GM18508 (cell line): ENCODE data around the gene PDE3A.

Experiments used
- ATAC-seq: cut with Tn5 transposase; IDR thresholded peaks from one replicate; pipeline ENCODE4 v1.9.1; 2021; ENCODE audit warnings: moderate number of reproducible peaks; ENCODE audit not compliant: insufficient read depth, unreplicated experiment

PDE3A gene

GRCh38 chr12:20452496-20453010 lies 84.2 kb downstream of the PDE3A start:
- no peak for ATAC-seq

- ATAC-seq, result no peak
Observed at GRCh38 chr12:20453756-20454310, 85.5 kb downstream of the PDE3A start.

- ATAC-seq, result no peak
Observed at GRCh38 chr12:20455001-20455706, 86.8 kb downstream of the PDE3A start.

GRCh38 chr12:20457582-20457981 lies 89.2 kb downstream of the PDE3A start:
- no peak for ATAC-seq

GRCh38 chr12:20458011-20458410 lies 89.7 kb downstream of the PDE3A start:
- no peak for ATAC-seq

GRCh38 chr12:20459920-20460319 lies 91.6 kb downstream of the PDE3A start:
- no peak for ATAC-seq

GRCh38 chr12:20460956-20461355 lies 92.6 kb downstream of the PDE3A start:
- no peak for ATAC-seq

GRCh38 chr12:20463913-20464524 lies 95.7 kb downstream of the PDE3A start:
- ATAC-seq, result no peak

GRCh38 chr12:20469300-20469699 lies 101.0 kb downstream of the PDE3A start:
- no peak for ATAC-seq

GRCh38 chr12:20469756-20470155 lies 101.4 kb downstream of the PDE3A start:
- ATAC-seq, result no peak

- no peak for ATAC-seq
Observed at GRCh38 chr12:20472102-20472782, 103.9 kb downstream of the PDE3A start.

- no peak for ATAC-seq
Observed at GRCh38 chr12:20473133-20473532, 104.8 kb downstream of the PDE3A start.

GRCh38 chr12:20474016-20474415 lies 105.7 kb downstream of the PDE3A start:
- no peak for ATAC-seq

GRCh38 chr12:20474443-20474842 lies 106.1 kb downstream of the PDE3A start:
- ATAC-seq, result no peak

- no peak for ATAC-seq
Observed at GRCh38 chr12:20475542-20475941, 107.2 kb downstream of the PDE3A start.

GRCh38 chr12:20476551-20476950 lies 108.2 kb downstream of the PDE3A start:
- no peak for ATAC-seq

- no peak for ATAC-seq
Observed at GRCh38 chr12:20477255-20477654, 108.9 kb downstream of the PDE3A start.

GRCh38 chr12:20477672-20478071 lies 109.3 kb downstream of the PDE3A start:
- no peak for ATAC-seq

GRCh38 chr12:20482491-20483054 lies 114.2 kb downstream of the PDE3A start:
- ATAC-seq, result no peak

GRCh38 chr12:20483776-20484175 lies 115.4 kb downstream of the PDE3A start:
- no peak for ATAC-seq

- no peak for ATAC-seq
Observed at GRCh38 chr12:20486233-20486632, 117.9 kb downstream of the PDE3A start.
